SK-N-SH (cell line): ENCODE results near the gene EFCAB11. TPM values are rescaled to one million over a fixed set of nuclear protein-coding genes. Genes with fewer than 3 reads are reported as not detected.

Experiments
- CTCF ChIA-PET: fragments of 300-600, 350-600 bp; formaldehyde crosslinking; extraction: SDS; loops from one replicate; lab custom pipeline; 2021; lab: Yijun Ruan, JAX
- POLR2A ChIA-PET: fragments of 350-600 bp; sonication (Branson Sonifier 250); formaldehyde crosslinking; extraction: SDS; loops from one replicate; lab custom pipeline; 2020; ENCODE audit warnings: antibody characterized with exemption, inconsistent platforms; lab: Yijun Ruan, JAX
- DNase-seq: peaks from one replicate; pipeline ENCODE4 v3.0.0; 2012
- H2AFZ ChIP-seq: fragments of 200-600 bp; sonication (generic); 2 replicates; pipeline ENCODE4 v1.8.1; 2016; ENCODE audit warnings: antibody characterized with exemption, mild to moderate bottlenecking, low read depth
- H3F3A ChIP-seq: fragments of 200-600 bp; sonication (generic); replicated peaks from 2 replicates; pipeline ENCODE3; 2016; ENCODE audit warnings: antibody characterized with exemption, mild to moderate bottlenecking; ENCODE audit not compliant: insufficient read depth
- H3K27ac ChIP-seq, 2 experiments: fragments of 200-500 bp in 1 of 2; fragments of 200-600 bp in 1 of 2; sonication (Bioruptor generic) in 1 of 2; sonication (generic), shearing (Covaris generic) in 1 of 2; 2 replicates each; pipeline versions ENCODE4 v1.5.1 to v1.6.1; 2014 to 2016; ENCODE audit warnings: low read depth in 2 of 2, inconsistent platforms in 1 of 2, low read length in 1 of 2, mild to moderate bottlenecking in 1 of 2, mixed read lengths in 1 of 2
- H3K27me3 ChIP-seq: fragments of 200-600 bp; sonication (generic), shearing (Covaris generic); 2 replicates; pipeline ENCODE4 v1.6.1; 2016; ENCODE audit warnings: mixed run types; ENCODE audit not compliant: insufficient read depth
- H3K36me3 ChIP-seq, 2 experiments: fragments of 200-500 bp in 1 of 2; fragments of 200-600 bp in 1 of 2; sonication (Bioruptor generic) in 1 of 2; sonication (generic) in 1 of 2; replicated peaks in 1 of 2; 2 replicates each; pipeline versions ENCODE3 to v1.5.1; 2014 to 2016; ENCODE audit warnings: low read length in 1 of 2, mild to moderate bottlenecking in 1 of 2; ENCODE audit not compliant: insufficient read depth in 2 of 2, control insufficient read depth in 1 of 2
- H3K4me1 ChIP-seq, 2 experiments: fragments of 200-500 bp in 1 of 2; fragments of 200-600 bp in 1 of 2; sonication (Bioruptor generic) in 1 of 2; sonication (generic), shearing (Covaris generic) in 1 of 2; 2 replicates each; pipeline versions ENCODE4 v1.5.1 to v1.6.1; 2014 to 2016; ENCODE audit warnings: low read depth in 1 of 2, low read length in 1 of 2, mixed run types in 1 of 2; ENCODE audit not compliant: insufficient read depth in 2 of 2, control insufficient read depth in 1 of 2
- H3K4me2 ChIP-seq: fragments of 200-600 bp; sonication (generic), shearing (Covaris generic); 2 replicates; pipeline ENCODE4 v1.6.1; 2017; ENCODE audit warnings: mixed run types
- H3K4me3 ChIP-seq, 2 experiments: fragments of 200-500 bp in 1 of 2; fragments of 200-600 bp in 1 of 2; sonication (Bioruptor generic) in 1 of 2; sonication (generic), shearing (Covaris generic) in 1 of 2; 2 replicates each; pipeline versions ENCODE4 v1.5.1 to v1.8.1; 2014 to 2016; ENCODE audit warnings: low read depth in 2 of 2, inconsistent platforms in 1 of 2, low read length in 1 of 2, mild to moderate bottlenecking in 1 of 2, mixed read lengths in 1 of 2, moderate library complexity in 1 of 2
- H3K79me2 ChIP-seq: fragments of 200-600 bp; sonication (generic); 2 replicates; pipeline ENCODE4 v1.8.1; 2017; ENCODE audit warnings: mild to moderate bottlenecking; ENCODE audit not compliant: insufficient read depth
- H3K9ac ChIP-seq: fragments of 200-600 bp; sonication (generic); 2 replicates; pipeline ENCODE4 v1.6.1; 2017; ENCODE audit warnings: mixed run types
- H3K9me2 ChIP-seq: fragments of 200-600 bp; sonication (generic); 2 replicates; pipeline ENCODE4 v1.6.1; 2017; ENCODE audit warnings: mixed run types
- H3K9me3 ChIP-seq: fragments of 200-600 bp; sonication (generic); 2 replicates; pipeline ENCODE4 v1.6.1; 2017; ENCODE audit warnings: mixed run types, mild to moderate bottlenecking, moderate library complexity
- H4K20me1 ChIP-seq: fragments of 200-600 bp; sonication (generic); 2 replicates; pipeline ENCODE4 v1.6.1; 2017; ENCODE audit warnings: mild to moderate bottlenecking, mixed run types; ENCODE audit not compliant: insufficient read depth
- CHD2 ChIP-seq: fragments of 150-350 bp; IDR thresholded peaks from 2 replicates; pipeline ENCODE4 v1.6.1; 2018; ENCODE audit warnings: low read length; ENCODE audit not compliant: partially characterized antibody
- FOSL2 ChIP-seq: IDR thresholded peaks from 2 replicates; pipeline ENCODE4 v1.4.0; 2012; ENCODE audit warnings: low read depth, mild to moderate bottlenecking, moderate library complexity, borderline replicate concordance
- FOXM1 ChIP-seq: IDR thresholded peaks from 2 replicates; pipeline ENCODE4 v1.4.0; 2012; ENCODE audit warnings: low read depth, mild to moderate bottlenecking
- JUND ChIP-seq: IDR thresholded peaks from 2 replicates; pipeline ENCODE4 v1.4.0; 2012
- MEF2A ChIP-seq: IDR thresholded peaks from 2 replicates; pipeline ENCODE4 v1.4.0; 2012; ENCODE audit warnings: low read depth, borderline replicate concordance
- MXI1 ChIP-seq: IDR thresholded peaks from 2 replicates; pipeline ENCODE4 v1.6.1; 2012; ENCODE audit warnings: mild to moderate bottlenecking, low read depth, low read length, improper control_type of control experiment
- NRF1 ChIP-seq: IDR thresholded peaks from 2 replicates; pipeline ENCODE4 v1.6.1; 2012; ENCODE audit warnings: low read depth, mild to moderate bottlenecking, low read length
- RCOR1 ChIP-seq: fragments of 150-350 bp; IDR thresholded peaks from 2 replicates; pipeline ENCODE4 v1.6.1; 2017; ENCODE audit warnings: antibody characterized with exemption, low read length
- RXRA ChIP-seq: IDR thresholded peaks from 2 replicates; pipeline ENCODE4 v1.4.0; 2012; ENCODE audit warnings: low read depth, mild to moderate bottlenecking, borderline replicate concordance
- SMC3 ChIP-seq: IDR thresholded peaks from 2 replicates; pipeline ENCODE4 v1.6.1; 2012; ENCODE audit warnings: low read depth, low read length, improper control_type of control experiment
- TAF1 ChIP-seq: IDR thresholded peaks from 2 replicates; pipeline ENCODE4 v1.6.1; 2012; ENCODE audit warnings: low read depth, mild to moderate bottlenecking, low read length, moderate library complexity, borderline replicate concordance
- TCF12 ChIP-seq: IDR thresholded peaks from 2 replicates; pipeline ENCODE4 v1.4.0; 2012
- WGBS: methylation state at CpG from one replicate; pipeline ENCODE4 v1.1.6; 2017; ENCODE audit warnings: low lambda C conversion rate; 5-methylcytosine and 5-hydroxymethylcytosine counted together
- polyA plus RNA-seq, 3 experiments: library from polyadenylated mRNA; depleted of rRNA; stranded (reverse); fragments of >200 nt; gene quantifications; 2 replicates each; pipeline ENCODE4 v1.2.3, GENCODE V29; 2012
- TF ChIP-seq, protein P1 (sequence below): fragments of 150-350 bp; IDR thresholded peaks from 2 replicates; pipeline ENCODE4 v1.6.1; 2016; ENCODE audit warnings: mild to moderate bottlenecking, low read depth, low read length
- TF ChIP-seq, protein P2 (sequence below): IDR thresholded peaks from 2 replicates; pipeline ENCODE4; 2012
- TF ChIP-seq, protein P3 (sequence below): IDR thresholded peaks from 2 replicates; pipeline ENCODE4 v1.4.0; 2012; ENCODE audit warnings: low read depth
- TF ChIP-seq, protein P4 (sequence below): IDR thresholded peaks from 2 replicates; pipeline ENCODE4 v1.6.1; 2012; ENCODE audit warnings: mild to moderate bottlenecking, low read depth, low read length, moderate library complexity
- TF ChIP-seq, protein P5 (sequence below): fragments of 200-600 bp; sonication (generic); IDR thresholded peaks from 2 replicates; pipeline ENCODE4 v1.6.1; 2017; ENCODE audit warnings: antibody characterized with exemption, mild to moderate bottlenecking, moderate library complexity

The EFCAB11 gene
- polyA plus RNA-seq, 1 of the 3 experiments (the other 2 are of a cell fraction), result 3.9 TPM

DNA sequence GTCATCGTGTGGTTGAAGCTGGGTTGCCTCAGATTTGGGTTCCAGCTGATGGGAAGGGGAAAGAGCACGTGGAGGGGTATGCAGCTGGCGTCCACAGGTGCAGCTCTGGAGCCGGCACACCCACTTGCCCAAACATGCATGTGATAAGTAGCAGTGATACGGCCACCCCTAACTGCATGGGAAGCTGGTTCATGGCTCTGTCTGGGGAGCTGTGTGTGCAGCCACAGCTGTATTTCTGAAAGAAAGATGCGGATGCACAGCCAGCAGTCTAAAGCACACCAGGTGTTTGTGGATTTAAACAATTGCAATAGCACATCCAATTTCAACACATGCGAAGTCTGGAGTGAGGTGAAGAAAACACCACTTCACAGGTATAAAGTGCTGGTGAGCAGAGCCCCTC lies 181.4 kb downstream of the EFCAB11 start (continued):
- TF ChIP-seq NRF1 (no peak), MXI1 (no peak), SMC3 (no peak), CHD2 (no peak)
- TF ChIP-seq, protein P1, sequence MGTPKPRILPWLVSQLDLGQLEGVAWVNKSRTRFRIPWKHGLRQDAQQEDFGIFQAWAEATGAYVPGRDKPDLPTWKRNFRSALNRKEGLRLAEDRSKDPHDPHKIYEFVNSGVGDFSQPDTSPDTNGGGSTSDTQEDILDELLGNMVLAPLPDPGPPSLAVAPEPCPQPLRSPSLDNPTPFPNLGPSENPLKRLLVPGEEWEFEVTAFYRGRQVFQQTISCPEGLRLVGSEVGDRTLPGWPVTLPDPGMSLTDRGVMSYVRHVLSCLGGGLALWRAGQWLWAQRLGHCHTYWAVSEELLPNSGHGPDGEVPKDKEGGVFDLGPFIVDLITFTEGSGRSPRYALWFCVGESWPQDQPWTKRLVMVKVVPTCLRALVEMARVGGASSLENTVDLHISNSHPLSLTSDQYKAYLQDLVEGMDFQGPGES, result no peak

DNA sequence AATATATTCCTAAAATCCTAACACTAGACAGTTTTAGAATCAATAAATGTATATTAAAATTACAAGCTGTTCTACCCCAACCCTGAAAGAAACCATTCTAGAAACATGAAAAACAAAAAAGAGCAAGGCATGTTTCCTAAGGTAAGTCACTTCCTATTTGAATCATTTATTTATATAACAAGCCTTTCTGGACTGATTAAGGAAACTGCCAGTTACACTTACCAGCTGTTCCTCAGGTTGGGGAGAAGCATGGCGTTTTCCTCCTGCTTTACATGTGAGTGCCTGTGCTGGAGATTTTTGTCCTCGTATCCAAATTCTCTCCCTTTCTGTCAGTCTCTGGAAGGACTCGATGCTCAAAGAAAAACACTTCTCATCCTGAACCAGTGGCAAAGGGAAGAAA lies 183.3 kb downstream of the EFCAB11 start:
- H3K4me3 ChIP-seq, result no peak overlapping the region
- H3K4me2 ChIP-seq, result no peak overlapping the region
- H3F3A ChIP-seq, result no peaks in the 10 kb centered on the region
- POLR2A ChIA-PET, result no interaction called here
- WGBS, result 42% methylated on average over 3 of the region's 3 CpGs
- H2AFZ ChIP-seq, result no peak overlapping the region
- H3K36me3 ChIP-seq, result no peaks in the 10 kb centered on the region
- H3K79me2 ChIP-seq, result no peaks in the 10 kb centered on the region
- DNase-seq, result no peak
- H3K9me2 ChIP-seq, result no peaks in the 10 kb centered on the region
- no peaks in the 10 kb centered on the region for H3K9me3 ChIP-seq
- H4K20me1 ChIP-seq, result no peaks in the 10 kb centered on the region
- peaks cover 0 to 6% of the 10 kb centered on the region in 2 experiments; a peak in 2 of 4 replicates for H3K4me1 ChIP-seq
- no peak overlapping the region for H3K9ac ChIP-seq
- no peak overlapping the region for H3K27ac ChIP-seq
- H3K27me3 ChIP-seq, result no peaks in the 10 kb centered on the region
- TF ChIP-seq TCF12 (peak; percentile 46; the same call in 1 of the 2 replicates), SMC3 (no peak)
- TF ChIP-seq, protein P2, sequence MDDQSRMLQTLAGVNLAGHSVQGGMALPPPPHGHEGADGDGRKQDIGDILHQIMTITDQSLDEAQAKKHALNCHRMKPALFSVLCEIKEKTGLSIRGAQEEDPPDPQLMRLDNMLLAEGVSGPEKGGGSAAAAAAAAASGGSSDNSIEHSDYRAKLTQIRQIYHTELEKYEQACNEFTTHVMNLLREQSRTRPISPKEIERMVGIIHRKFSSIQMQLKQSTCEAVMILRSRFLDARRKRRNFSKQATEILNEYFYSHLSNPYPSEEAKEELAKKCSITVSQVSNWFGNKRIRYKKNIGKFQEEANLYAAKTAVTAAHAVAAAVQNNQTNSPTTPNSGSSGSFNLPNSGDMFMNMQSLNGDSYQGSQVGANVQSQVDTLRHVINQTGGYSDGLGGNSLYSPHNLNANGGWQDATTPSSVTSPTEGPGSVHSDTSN, result peak; percentile 59
- TF ChIP-seq, all 33 proteins: peak for 2
- CTCF ChIA-PET, result no interaction called here

DNA sequence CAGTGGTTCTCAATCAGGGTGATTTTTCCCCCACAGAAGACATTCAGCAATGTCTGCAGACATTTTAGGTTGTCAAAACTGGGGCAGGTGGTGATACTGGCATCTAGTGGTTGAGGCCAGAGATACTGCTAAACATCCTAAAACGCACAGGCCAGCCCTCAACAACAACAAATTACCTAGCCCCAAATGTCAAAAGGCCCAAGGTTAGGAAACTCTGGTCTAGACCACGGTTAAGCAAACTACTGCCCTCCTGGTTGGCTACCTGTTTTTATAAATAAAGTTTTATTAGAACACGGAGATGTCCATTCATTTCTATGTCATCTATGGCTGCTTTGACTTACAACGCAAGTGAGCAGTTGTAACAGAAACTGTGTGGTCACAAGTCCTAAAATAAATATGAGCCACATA lies 186.7 kb downstream of the EFCAB11 start:
- POLR2A ChIA-PET, result no interaction called here
- no peak overlapping the region for H3K4me2 ChIP-seq
- WGBS, result 62% methylated on average over 4 of the region's 4 CpGs
- H3K4me3 ChIP-seq, result peak overlapping the region in 1 of 2 experiments; percentile 32; a peak in 1 of 4 replicates
- H4K20me1 ChIP-seq, result no peaks in the 10 kb centered on the region
- no peaks in the 10 kb centered on the region for H3K9me2 ChIP-seq
- H3K36me3 ChIP-seq, result no peaks in the 10 kb centered on the region
- H3K27me3 ChIP-seq, result no peaks in the 10 kb centered on the region
- CTCF ChIA-PET, result interaction anchor here (0.7 to 1.2 kb wide), 2 partner anchors 9 to 578 kb away, joined by 3 to 4 read pairs; no protein-coding TSS in a partner anchor
- no peaks in the 10 kb centered on the region for H3F3A ChIP-seq
- no peak overlapping the region for H2AFZ ChIP-seq
- H3K27ac ChIP-seq, result no peak overlapping the region
- no peaks in the 10 kb centered on the region for H3K9me3 ChIP-seq
- no peaks in the 10 kb centered on the region for H3K79me2 ChIP-seq
- H3K9ac ChIP-seq, result no peak overlapping the region
- no peaks in the 10 kb centered on the region; a peak in 1 of 4 replicates for H3K4me1 ChIP-seq
- peak; percentile 40 for DNase-seq
- TF ChIP-seq JUND (no peak), FOSL2 (no peak), TAF1 (no peak), MEF2A (no peak), RXRA (no peak), MXI1 (no peak), FOXM1 (no peak), RCOR1 (no peak)
- TF ChIP-seq, protein P3, sequence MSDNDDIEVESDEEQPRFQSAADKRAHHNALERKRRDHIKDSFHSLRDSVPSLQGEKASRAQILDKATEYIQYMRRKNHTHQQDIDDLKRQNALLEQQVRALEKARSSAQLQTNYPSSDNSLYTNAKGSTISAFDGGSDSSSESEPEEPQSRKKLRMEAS, result no peak
- TF ChIP-seq, protein P4, sequence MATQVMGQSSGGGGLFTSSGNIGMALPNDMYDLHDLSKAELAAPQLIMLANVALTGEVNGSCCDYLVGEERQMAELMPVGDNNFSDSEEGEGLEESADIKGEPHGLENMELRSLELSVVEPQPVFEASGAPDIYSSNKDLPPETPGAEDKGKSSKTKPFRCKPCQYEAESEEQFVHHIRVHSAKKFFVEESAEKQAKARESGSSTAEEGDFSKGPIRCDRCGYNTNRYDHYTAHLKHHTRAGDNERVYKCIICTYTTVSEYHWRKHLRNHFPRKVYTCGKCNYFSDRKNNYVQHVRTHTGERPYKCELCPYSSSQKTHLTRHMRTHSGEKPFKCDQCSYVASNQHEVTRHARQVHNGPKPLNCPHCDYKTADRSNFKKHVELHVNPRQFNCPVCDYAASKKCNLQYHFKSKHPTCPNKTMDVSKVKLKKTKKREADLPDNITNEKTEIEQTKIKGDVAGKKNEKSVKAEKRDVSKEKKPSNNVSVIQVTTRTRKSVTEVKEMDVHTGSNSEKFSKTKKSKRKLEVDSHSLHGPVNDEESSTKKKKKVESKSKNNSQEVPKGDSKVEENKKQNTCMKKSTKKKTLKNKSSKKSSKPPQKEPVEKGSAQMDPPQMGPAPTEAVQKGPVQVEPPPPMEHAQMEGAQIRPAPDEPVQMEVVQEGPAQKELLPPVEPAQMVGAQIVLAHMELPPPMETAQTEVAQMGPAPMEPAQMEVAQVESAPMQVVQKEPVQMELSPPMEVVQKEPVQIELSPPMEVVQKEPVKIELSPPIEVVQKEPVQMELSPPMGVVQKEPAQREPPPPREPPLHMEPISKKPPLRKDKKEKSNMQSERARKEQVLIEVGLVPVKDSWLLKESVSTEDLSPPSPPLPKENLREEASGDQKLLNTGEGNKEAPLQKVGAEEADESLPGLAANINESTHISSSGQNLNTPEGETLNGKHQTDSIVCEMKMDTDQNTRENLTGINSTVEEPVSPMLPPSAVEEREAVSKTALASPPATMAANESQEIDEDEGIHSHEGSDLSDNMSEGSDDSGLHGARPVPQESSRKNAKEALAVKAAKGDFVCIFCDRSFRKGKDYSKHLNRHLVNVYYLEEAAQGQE, result no peak
- TF ChIP-seq, protein P1, result no peak
- TF ChIP-seq, protein P5, sequence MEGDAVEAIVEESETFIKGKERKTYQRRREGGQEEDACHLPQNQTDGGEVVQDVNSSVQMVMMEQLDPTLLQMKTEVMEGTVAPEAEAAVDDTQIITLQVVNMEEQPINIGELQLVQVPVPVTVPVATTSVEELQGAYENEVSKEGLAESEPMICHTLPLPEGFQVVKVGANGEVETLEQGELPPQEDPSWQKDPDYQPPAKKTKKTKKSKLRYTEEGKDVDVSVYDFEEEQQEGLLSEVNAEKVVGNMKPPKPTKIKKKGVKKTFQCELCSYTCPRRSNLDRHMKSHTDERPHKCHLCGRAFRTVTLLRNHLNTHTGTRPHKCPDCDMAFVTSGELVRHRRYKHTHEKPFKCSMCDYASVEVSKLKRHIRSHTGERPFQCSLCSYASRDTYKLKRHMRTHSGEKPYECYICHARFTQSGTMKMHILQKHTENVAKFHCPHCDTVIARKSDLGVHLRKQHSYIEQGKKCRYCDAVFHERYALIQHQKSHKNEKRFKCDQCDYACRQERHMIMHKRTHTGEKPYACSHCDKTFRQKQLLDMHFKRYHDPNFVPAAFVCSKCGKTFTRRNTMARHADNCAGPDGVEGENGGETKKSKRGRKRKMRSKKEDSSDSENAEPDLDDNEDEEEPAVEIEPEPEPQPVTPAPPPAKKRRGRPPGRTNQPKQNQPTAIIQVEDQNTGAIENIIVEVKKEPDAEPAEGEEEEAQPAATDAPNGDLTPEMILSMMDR, result peak; percentile 62
